HCT116 (cell line): ENCODE data around the gene HCRTR1. TPM values are rescaled to one million over a fixed set of nuclear protein-coding genes. Genes with fewer than 3 reads are reported as not detected.

Experiments
- ATAC-seq: fragments of 200-7000 bp; cut with Tn5 transposase; 2 replicates; pipeline ENCODE4 v1.9.1; 2020; ENCODE audit warnings: mild to moderate bottlenecking, moderate library complexity
- BruUV-seq: library from RNA; stranded (reverse); fragments of 400-500 nt; replicated peaks from 2 replicates; lab custom pipeline; 2021; lab: Mats Ljungman, UMichigan
- CTCF ChIA-PET: fragments of 300-600 bp; sonication (Branson Sonifier 250); formaldehyde crosslinking; loops from one replicate; lab custom pipeline; 2021; ENCODE audit warnings: antibody characterized with exemption; lab: Charles Lee
- POLR2A ChIA-PET: fragments of 300-600, 350-600 bp; sonication (Branson Sonifier 250); formaldehyde crosslinking; loops from one replicate; lab custom pipeline; 2021; ENCODE audit warnings: antibody characterized with exemption; lab: Charles Lee
- RAD21 ChIA-PET, 2 experiments: fragments of 300-600 bp; sonication (Branson Sonifier 250); formaldehyde crosslinking; loops; one replicate each; lab custom pipeline; 2023; ENCODE audit warnings: low total read pairs in 2 of 2; ENCODE audit not compliant: uncharacterized antibody in 2 of 2, unreplicated experiment in 2 of 2, low non-redundant PET in 1 of 2; lab: Charles Lee
- DNase-seq: peaks from one replicate; pipeline ENCODE4 v3.0.0-alpha.2; 2010; ENCODE audit warnings: low read depth, low spot score
- H2AFZ ChIP-seq: fragments of 200-600 bp; shearing (Covaris generic), sonication (generic); 2 replicates; pipeline ENCODE4 v1.6.1; 2017; ENCODE audit warnings: low read depth, mixed run types, mixed read lengths, antibody characterized with exemption, low read length; ENCODE audit not compliant: poor library complexity, severe bottlenecking
- H3K27ac ChIP-seq: 2 replicates; pipeline ENCODE4 v1.5.1; 2012; ENCODE audit warnings: low read depth, low read length
- H3K27me3 ChIP-seq: fragments of 200-600 bp; sonication (generic); 2 replicates; pipeline ENCODE4 v1.6.1; 2016; ENCODE audit warnings: mixed run types, low read length, mixed read lengths; ENCODE audit not compliant: insufficient read depth
- H3K36me3 ChIP-seq, 2 experiments: fragments of 200-500 bp in 1 of 2; fragments of 200-600 bp in 1 of 2; sonication (Bioruptor generic) in 1 of 2; sonication (generic) in 1 of 2; 2 replicates each; pipeline versions ENCODE4 v1.5.1 to v1.6.1; 2014 to 2016; ENCODE audit warnings: low read length in 2 of 2, inconsistent platforms in 1 of 2, mixed read lengths in 1 of 2, mixed run types in 1 of 2; ENCODE audit not compliant: insufficient read depth in 2 of 2, control insufficient read depth in 1 of 2
- H3K4me1 ChIP-seq, 2 experiments: fragments of 200-600 bp in 1 of 2; sonication (generic) in 1 of 2; 2 replicates each; pipeline versions ENCODE4 v1.5.1 to v1.6.1; 2012 to 2017; ENCODE audit warnings: low read length in 2 of 2, inconsistent platforms in 1 of 2, mild to moderate bottlenecking in 1 of 2, mixed read lengths in 1 of 2, mixed run types in 1 of 2, moderate library complexity in 1 of 2; ENCODE audit not compliant: insufficient read depth in 2 of 2, control insufficient read depth in 1 of 2
- H3K4me2 ChIP-seq: fragments of 200-600 bp; sonication (generic); 2 replicates; pipeline ENCODE4 v1.6.1; 2017; ENCODE audit warnings: mixed run types, low read length, mixed read lengths
- H3K4me3 ChIP-seq, 2 experiments: fragments of 200-600 bp in 1 of 2; sonication (generic) in 1 of 2; replicated peaks in 1 of 2; 2 replicates each; pipeline ENCODE4 v1.5.1; 2011 to 2016; ENCODE audit warnings: low read length in 2 of 2, control low read depth in 1 of 2, low read depth in 1 of 2, mild to moderate bottlenecking in 1 of 2, mixed read lengths in 1 of 2, mixed run types in 1 of 2
- H3K79me2 ChIP-seq: fragments of 200-600 bp; sonication (generic); 2 replicates; pipeline ENCODE4 v1.6.1; 2017; ENCODE audit warnings: mild to moderate bottlenecking, mixed run types, low read length, moderate library complexity, mixed read lengths; ENCODE audit not compliant: insufficient read depth
- H3K9ac ChIP-seq: fragments of 200-600 bp; sonication (generic); 2 replicates; pipeline ENCODE4 v1.6.1; 2016; ENCODE audit warnings: low read length, mixed read lengths
- H3K9me2 ChIP-seq: fragments of 200-600 bp; sonication (generic), shearing (Covaris generic); 2 replicates; pipeline ENCODE4 v1.6.1; 2017; ENCODE audit warnings: mixed run types, mild to moderate bottlenecking, moderate library complexity; ENCODE audit not compliant: insufficient read depth
- H3K9me3 ChIP-seq, 2 experiments: fragments of 200-500 bp in 1 of 2; fragments of 200-600 bp in 1 of 2; sonication (Bioruptor generic) in 1 of 2; sonication (generic) in 1 of 2; 2 replicates each; pipeline ENCODE4 v1.6.1; 2014 to 2017; ENCODE audit warnings: low read length in 2 of 2, mixed read lengths in 2 of 2, inconsistent platforms in 1 of 2, low read depth in 1 of 2, mild to moderate bottlenecking in 1 of 2, mixed run types in 1 of 2, moderate library complexity in 1 of 2; ENCODE audit not compliant: control insufficient read depth in 1 of 2, insufficient read depth in 1 of 2
- H4K20me1 ChIP-seq: fragments of 200-600 bp; sonication (generic), shearing (Covaris generic); 2 replicates; pipeline ENCODE4 v1.6.1; 2017; ENCODE audit warnings: mixed run types, mild to moderate bottlenecking, moderate library complexity; ENCODE audit not compliant: insufficient read depth
- EGR1 ChIP-seq: IDR thresholded peaks from 2 replicates; pipeline ENCODE4 v1.6.1; 2012; ENCODE audit warnings: low read depth
- RAD21 ChIP-seq: IDR thresholded peaks from 2 replicates; pipeline ENCODE4 v1.6.1; 2012; ENCODE audit warnings: low read depth, mild to moderate bottlenecking
- YY1 ChIP-seq: IDR thresholded peaks from 2 replicates; pipeline ENCODE4 v1.6.1; 2011; ENCODE audit warnings: low read length, low read depth, moderate library complexity, mild to moderate bottlenecking; ENCODE audit not compliant: insufficient replicate concordance; ENCODE audit errors: extremely low read depth
- intact Hi-C: fragments of 100-400 bp; cut with micrococcal nuclease; formaldehyde crosslinking; loops from 2 replicates; pipeline ENCODE4 v1.10.0; 2022
- total RNA-seq: library from RNA; stranded (reverse); gene quantifications from one replicate; pipeline ENCODE4 v1.2.1, GENCODE V29; 2021; ENCODE audit not compliant: unreplicated experiment
- TF ChIP-seq, protein P1 (sequence below), 3 experiments: fragments of 200-600 bp in 1 of 3; sonication (generic) in 1 of 3; IDR thresholded peaks in 2 of 3; conservative IDR thresholded peaks in 1 of 3; 2 replicates each; pipeline ENCODE4 v1.5.1; 2012 to 2017; ENCODE audit warnings: low read depth in 2 of 3, low read length in 2 of 3, antibody characterized with exemption in 1 of 3, borderline replicate concordance in 1 of 3, control low read depth in 1 of 3, mild to moderate bottlenecking in 1 of 3, mixed read lengths in 1 of 3, mixed run types in 1 of 3, moderate library complexity in 1 of 3; ENCODE audit not compliant: insufficient read depth in 1 of 3
- TF ChIP-seq, protein P2 (sequence below): IDR thresholded peaks from 2 replicates; pipeline ENCODE4 v1.6.1; 2012

HCRTR1 gene
- total RNA-seq, 1 experiment from 2014 or later = not detected

DNA sequence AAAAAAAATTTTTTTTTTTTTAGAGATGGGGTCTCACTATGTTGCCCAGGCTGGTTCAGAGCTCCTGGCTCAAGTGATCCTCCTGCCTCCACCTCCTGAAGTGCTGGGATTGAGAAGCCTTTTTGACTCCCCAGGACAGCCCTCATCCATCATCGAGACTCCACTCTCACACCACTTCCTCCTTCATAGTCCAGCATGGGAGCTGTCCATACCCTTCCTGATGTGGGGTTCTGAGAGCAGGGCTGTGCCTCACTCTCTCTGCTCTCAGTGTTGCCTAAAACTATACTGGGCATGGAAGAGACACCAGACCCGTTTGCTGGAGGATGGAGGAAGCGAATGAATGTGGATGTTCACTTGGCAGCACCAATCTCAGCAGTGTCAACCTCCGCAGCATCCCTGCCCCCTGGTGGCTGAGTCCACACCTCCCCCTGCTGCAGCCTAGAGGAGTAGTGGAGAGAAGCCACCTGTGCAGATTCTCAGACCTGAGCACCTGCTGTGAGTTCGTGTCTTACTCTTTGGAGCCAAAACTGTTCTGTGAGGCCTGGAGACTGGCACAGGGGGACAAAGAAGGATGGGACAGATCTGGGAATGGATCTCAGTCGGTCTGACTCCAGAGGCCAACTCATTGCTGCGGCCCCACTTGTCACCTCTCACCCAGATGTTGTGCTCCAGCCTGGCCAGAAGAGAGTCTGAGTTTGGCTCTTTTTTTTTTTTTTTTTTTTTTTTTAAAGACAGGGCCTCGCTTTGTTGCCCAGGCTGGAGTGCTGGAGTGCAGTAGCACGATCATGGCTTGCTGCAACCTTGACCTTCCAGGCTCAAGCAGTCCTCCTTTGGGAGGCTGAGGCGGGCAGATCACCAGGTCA, 23.5 kb upstream of the HCRTR1 start:
- Histone ChIP-seq H3K9me3 (no peaks in the 10 kb centered on the region), H4K20me1 (no peaks in the 10 kb centered on the region), H3K4me2 (no peak overlapping the region), H3K79me2 (no peaks in the 10 kb centered on the region), H3K4me1 (peaks cover 33 to 40% of the 10 kb centered on the region in 2 experiments), H3K27ac (no peak overlapping the region), H3K4me3 (no peak overlapping the region), H3K36me3 (no peaks in the 10 kb centered on the region), H3K9ac (no peak overlapping the region), H3K27me3 (no peaks in the 10 kb centered on the region), H2AFZ (no peak overlapping the region), H3K9me2 (no peaks in the 10 kb centered on the region)
- ChIA-PET CTCF (interaction anchor here (0.6 to 2.4 kb wide), 4 partner anchors 29 to 195 kb away, joined by 3 to 8 read pairs (median 6); no protein-coding TSS in a partner anchor), POLR2A (no interaction called here), RAD21 (no interaction called here)
- TF ChIP-seq YY1 = peak; percentile 58
- TF ChIP-seq, protein P1, sequence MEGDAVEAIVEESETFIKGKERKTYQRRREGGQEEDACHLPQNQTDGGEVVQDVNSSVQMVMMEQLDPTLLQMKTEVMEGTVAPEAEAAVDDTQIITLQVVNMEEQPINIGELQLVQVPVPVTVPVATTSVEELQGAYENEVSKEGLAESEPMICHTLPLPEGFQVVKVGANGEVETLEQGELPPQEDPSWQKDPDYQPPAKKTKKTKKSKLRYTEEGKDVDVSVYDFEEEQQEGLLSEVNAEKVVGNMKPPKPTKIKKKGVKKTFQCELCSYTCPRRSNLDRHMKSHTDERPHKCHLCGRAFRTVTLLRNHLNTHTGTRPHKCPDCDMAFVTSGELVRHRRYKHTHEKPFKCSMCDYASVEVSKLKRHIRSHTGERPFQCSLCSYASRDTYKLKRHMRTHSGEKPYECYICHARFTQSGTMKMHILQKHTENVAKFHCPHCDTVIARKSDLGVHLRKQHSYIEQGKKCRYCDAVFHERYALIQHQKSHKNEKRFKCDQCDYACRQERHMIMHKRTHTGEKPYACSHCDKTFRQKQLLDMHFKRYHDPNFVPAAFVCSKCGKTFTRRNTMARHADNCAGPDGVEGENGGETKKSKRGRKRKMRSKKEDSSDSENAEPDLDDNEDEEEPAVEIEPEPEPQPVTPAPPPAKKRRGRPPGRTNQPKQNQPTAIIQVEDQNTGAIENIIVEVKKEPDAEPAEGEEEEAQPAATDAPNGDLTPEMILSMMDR (IDR thresholded peaks at IDR 0.05 in 2 of 3, conservative IDR thresholded peaks at IDR 0.05 in 1 of 3; ENCODE audit: borderline replicate concordance in 1 of 3, insufficient read depth in 1 of 3, low read depth in 2 of 3, low read length in 2 of 3) = peak; percentile 93 to 97 (median 96)
- TF ChIP-seq, protein P2, sequence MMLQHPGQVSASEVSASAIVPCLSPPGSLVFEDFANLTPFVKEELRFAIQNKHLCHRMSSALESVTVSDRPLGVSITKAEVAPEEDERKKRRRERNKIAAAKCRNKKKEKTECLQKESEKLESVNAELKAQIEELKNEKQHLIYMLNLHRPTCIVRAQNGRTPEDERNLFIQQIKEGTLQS = no peak
- peak; percentile 96 for TF ChIP-seq RAD21
- TF ChIP-seq EGR1 = no peak
- no TSS peak for BruUV-seq
- ATAC-seq (peak; percentile 92), DNase-seq (peak; percentile 68)
- intact Hi-C loops = loop anchor here (1.0 kb wide), 1 partner anchor 30 kb away; no protein-coding TSS in a partner anchor
